ENCODE data around the gene PELO. TPM values are rescaled to one million over a fixed set of nuclear protein-coding genes. Genes with fewer than 3 reads are reported as not detected.

The PELO gene
- total and polyA plus RNA-seq, 9 of the 15 experiments (the other 6 are each of a cell fraction or from before 2014, with no cell fraction given) = 5.8 to 14.6 (median 9.6) TPM

DNA sequence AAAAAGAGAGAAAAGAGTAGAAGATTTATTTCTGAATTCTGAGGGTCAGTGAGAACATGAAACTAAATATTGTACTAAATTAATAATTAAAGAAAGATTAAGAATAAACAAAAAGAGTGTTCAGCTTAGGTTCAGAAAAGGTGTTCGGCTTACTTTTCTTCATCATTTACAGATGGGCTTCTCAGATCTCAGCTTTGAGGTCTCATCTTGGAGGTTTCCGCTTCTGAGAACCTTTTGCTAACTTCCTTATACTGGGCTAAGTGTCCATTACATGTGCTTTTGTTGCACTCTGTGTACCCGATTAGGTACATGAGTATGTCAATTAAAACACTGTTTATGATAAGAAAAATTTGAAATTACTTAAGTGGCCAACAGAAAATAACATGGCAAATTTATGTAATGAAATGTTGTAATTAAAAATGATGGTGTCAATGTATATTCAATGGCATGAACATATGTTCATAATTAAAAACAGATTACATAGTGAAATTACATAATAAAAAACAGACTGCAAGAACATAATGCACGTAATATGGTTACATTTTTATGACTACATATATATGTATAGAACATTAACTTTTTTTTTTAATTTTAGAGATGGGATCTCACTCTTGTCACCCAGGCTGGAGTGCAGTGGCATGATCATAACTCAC is 17.3 kb upstream of the PELO start:
- H2AFZ ChIP-seq (ENCODE audit: low read depth, low read length) = no peak overlapping the region
- H3K9me3 ChIP-seq (replicated peaks; ENCODE audit: control insufficient read depth, insufficient read depth, low read depth, low read length) = no peaks in the 10 kb centered on the region
- no peaks in the 10 kb centered on the region for H3K79me2 ChIP-seq (ENCODE audit: control insufficient read depth, insufficient read depth, low read length)
- DNase-seq (ENCODE audit: extremely low read depth in 1 of 4, low spot score in 3 of 4) (no peak), FAIRE-seq (no peak), ATAC-seq (no peak)
- H4K20me1 ChIP-seq (replicated peaks; ENCODE audit: control insufficient read depth, insufficient read depth, low read length) = no peaks in the 10 kb centered on the region
- ChIA-PET POLR2A (no interaction called here), CTCF (ENCODE audit: low intra/inter-chr PET ratio) (no interaction called here)
- H3K4me2 ChIP-seq (ENCODE audit: insufficient read depth, low read length) = no peak overlapping the region
- TF ChIP-seq CTBP1 (IDR thresholded peaks at IDR 0.05; ENCODE audit: borderline replicate concordance) = no peak
- TF ChIP-seq XRCC5 (IDR thresholded peaks at IDR 0.05; ENCODE audit: low read depth, low read length) = no peak
- TF ChIP-seq, protein P1, sequence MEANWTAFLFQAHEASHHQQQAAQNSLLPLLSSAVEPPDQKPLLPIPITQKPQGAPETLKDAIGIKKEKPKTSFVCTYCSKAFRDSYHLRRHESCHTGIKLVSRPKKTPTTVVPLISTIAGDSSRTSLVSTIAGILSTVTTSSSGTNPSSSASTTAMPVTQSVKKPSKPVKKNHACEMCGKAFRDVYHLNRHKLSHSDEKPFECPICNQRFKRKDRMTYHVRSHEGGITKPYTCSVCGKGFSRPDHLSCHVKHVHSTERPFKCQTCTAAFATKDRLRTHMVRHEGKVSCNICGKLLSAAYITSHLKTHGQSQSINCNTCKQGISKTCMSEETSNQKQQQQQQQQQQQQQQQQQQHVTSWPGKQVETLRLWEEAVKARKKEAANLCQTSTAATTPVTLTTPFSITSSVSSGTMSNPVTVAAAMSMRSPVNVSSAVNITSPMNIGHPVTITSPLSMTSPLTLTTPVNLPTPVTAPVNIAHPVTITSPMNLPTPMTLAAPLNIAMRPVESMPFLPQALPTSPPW (CRISPR knock-in tag; IDR thresholded peaks at IDR 0.05) = no peak
- no peak for TF ChIP-seq ZNF253 (CRISPR knock-in tag; conservative IDR thresholded peaks at IDR 0.05)
- no peak for TF ChIP-seq LEF1 (IDR thresholded peaks at IDR 0.05)
- TF ChIP-seq, protein P2, sequence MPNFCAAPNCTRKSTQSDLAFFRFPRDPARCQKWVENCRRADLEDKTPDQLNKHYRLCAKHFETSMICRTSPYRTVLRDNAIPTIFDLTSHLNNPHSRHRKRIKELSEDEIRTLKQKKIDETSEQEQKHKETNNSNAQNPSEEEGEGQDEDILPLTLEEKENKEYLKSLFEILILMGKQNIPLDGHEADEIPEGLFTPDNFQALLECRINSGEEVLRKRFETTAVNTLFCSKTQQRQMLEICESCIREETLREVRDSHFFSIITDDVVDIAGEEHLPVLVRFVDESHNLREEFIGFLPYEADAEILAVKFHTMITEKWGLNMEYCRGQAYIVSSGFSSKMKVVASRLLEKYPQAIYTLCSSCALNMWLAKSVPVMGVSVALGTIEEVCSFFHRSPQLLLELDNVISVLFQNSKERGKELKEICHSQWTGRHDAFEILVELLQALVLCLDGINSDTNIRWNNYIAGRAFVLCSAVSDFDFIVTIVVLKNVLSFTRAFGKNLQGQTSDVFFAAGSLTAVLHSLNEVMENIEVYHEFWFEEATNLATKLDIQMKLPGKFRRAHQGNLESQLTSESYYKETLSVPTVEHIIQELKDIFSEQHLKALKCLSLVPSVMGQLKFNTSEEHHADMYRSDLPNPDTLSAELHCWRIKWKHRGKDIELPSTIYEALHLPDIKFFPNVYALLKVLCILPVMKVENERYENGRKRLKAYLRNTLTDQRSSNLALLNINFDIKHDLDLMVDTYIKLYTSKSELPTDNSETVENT (CRISPR knock-in tag; IDR thresholded peaks at IDR 0.05) = no peak
- TF ChIP-seq, protein P3, sequence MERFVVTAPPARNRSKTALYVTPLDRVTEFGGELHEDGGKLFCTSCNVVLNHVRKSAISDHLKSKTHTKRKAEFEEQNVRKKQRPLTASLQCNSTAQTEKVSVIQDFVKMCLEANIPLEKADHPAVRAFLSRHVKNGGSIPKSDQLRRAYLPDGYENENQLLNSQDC (CRISPR knock-in tag; IDR thresholded peaks at IDR 0.05) = no peak
- TF ChIP-seq, protein P4, sequence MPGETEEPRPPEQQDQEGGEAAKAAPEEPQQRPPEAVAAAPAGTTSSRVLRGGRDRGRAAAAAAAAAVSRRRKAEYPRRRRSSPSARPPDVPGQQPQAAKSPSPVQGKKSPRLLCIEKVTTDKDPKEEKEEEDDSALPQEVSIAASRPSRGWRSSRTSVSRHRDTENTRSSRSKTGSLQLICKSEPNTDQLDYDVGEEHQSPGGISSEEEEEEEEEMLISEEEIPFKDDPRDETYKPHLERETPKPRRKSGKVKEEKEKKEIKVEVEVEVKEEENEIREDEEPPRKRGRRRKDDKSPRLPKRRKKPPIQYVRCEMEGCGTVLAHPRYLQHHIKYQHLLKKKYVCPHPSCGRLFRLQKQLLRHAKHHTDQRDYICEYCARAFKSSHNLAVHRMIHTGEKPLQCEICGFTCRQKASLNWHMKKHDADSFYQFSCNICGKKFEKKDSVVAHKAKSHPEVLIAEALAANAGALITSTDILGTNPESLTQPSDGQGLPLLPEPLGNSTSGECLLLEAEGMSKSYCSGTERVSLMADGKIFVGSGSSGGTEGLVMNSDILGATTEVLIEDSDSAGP (CRISPR knock-in tag; IDR thresholded peaks at IDR 0.05) = no peak
- no peak for TF ChIP-seq ZNF184 (CRISPR knock-in tag; IDR thresholded peaks at IDR 0.05)
- no peaks in the 10 kb centered on the region for H3K27me3 ChIP-seq (ENCODE audit: control insufficient read depth in 2 of 2, insufficient read depth in 2 of 2, low read length in 2 of 2)
- no peaks in the 10 kb centered on the region for H3K36me3 ChIP-seq (ENCODE audit: control insufficient read depth, insufficient read depth, low read length)
- no TSS peak for BruUV-seq (replicated peaks)
- H3K27ac ChIP-seq (ENCODE audit: extremely low read depth, low read depth, low read length) = no peak overlapping the region
- H3K4me3 ChIP-seq = no peak overlapping the region
- no peak overlapping the region for H3K9ac ChIP-seq (ENCODE audit: insufficient read depth in 1 of 2, low read depth in 2 of 2, low read length in 2 of 2)
- no peaks in the 10 kb centered on the region for H3K4me1 ChIP-seq (replicated peaks in 1 of 2; ENCODE audit: control insufficient read depth in 2 of 2, insufficient read depth in 2 of 2, low read length in 2 of 2)
- in situ Hi-C loops (cut with MboI) = no loop called here
- H3K9me1 ChIP-seq (ENCODE audit: control insufficient read depth, insufficient read depth, low read length) = no peaks in the 10 kb centered on the region
- WGBS (ENCODE audit: insufficient coverage, low coverage, missing lambda C conversion rate) = 1% methylated on average over 4 of the region's 4 CpGs
- intact Hi-C loops (cut with micrococcal nuclease) = no loop called here
